ENCODE data around the gene AP5Z1. TPM values are rescaled to one million over a fixed set of nuclear protein-coding genes. Genes with fewer than 3 reads are reported as not detected.

AP5Z1 gene
- total and polyA plus RNA-seq, 2 experiments from 2014 or later = 21.1 to 22.6 TPM

- DNase-seq (ENCODE audit: low read depth in 1 of 2, low spot score in 1 of 2) = no peak
- Histone ChIP-seq H3K4me3 (no peak overlapping the region), H3K4me1 (ENCODE audit: low read depth) (peaks cover 27% of the 10 kb centered on the region), H3K27ac (peak overlapping the region; percentile 100), H3K9me3 (ENCODE audit: low read depth) (no peaks in the 10 kb centered on the region), H3K27me3 (no peaks in the 10 kb centered on the region), H3K36me3 (peaks cover 7% of the 10 kb centered on the region)
- TF ChIP-seq CTCF (IDR thresholded peaks at IDR 0.05; ENCODE audit: low read depth, low read length) = no peak
Measured at GRCh38 chr7:4742852-4743251, 32.6 kb upstream of the AP5Z1 start.

GRCh38 chr7:4744391-4745264 is 30.8 kb upstream of the AP5Z1 start:
- no peaks in the 10 kb centered on the region for H3K9me3 ChIP-seq (ENCODE audit: low read depth)
- no peak for TF ChIP-seq CTCF (IDR thresholded peaks at IDR 0.05; ENCODE audit: low read depth, low read length)
- peaks cover 14% of the 10 kb centered on the region for H3K4me1 ChIP-seq (ENCODE audit: low read depth)
- peak; percentile 98 to 100 for DNase-seq (ENCODE audit: low read depth in 1 of 2, low spot score in 1 of 2)
- H3K27me3 ChIP-seq = no peaks in the 10 kb centered on the region
- H3K27ac ChIP-seq = peak overlapping the region; percentile 100
- H3K4me3 ChIP-seq = no peak overlapping the region
- peaks cover 7% of the 10 kb centered on the region for H3K36me3 ChIP-seq

DNA sequence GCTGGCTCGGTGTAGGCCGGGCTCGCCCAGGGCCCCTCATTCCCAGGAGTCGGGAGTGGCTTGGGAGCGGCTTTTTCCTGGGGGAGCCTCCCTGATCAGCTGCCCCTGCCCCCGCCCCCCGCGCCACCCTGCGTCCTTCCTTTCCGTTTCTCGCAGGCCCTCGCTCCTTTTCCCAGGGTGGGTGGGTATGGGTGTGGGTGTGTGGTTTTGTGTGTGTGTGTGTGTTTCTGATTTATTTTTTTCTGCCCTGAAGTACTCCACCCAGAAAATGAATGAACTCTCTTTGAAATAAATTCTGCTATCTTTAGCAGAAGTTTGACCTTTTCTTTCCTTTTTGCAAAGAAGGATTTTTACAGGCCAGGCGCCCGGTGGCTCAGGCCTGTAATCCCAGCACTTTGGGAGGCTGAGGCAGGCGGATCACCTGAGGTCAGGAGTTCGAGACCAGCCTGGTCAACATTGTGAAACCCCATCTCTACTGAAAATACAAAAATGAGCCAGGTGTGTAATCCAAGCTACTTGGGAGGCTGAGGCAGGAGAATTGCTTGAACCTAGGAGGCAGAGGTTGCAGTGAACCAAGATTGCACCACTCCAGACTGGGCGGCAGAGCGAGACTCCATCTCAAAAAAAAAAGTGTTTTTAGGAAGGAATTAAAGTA is 30.0 kb upstream of the AP5Z1 start:
- no peak for TF ChIP-seq CTCF (IDR thresholded peaks at IDR 0.05; ENCODE audit: low read depth, low read length)
- Histone ChIP-seq H3K36me3 (peaks cover 7% of the 10 kb centered on the region), H3K4me1 (ENCODE audit: low read depth) (peaks cover 11% of the 10 kb centered on the region), H3K27ac (peak overlapping the region; percentile 100), H3K4me3 (no peak overlapping the region), H3K9me3 (ENCODE audit: low read depth) (no peaks in the 10 kb centered on the region), H3K27me3 (no peaks in the 10 kb centered on the region)
- DNase-seq (ENCODE audit: low read depth in 1 of 2, low spot score in 1 of 2) = no peak

- Histone ChIP-seq H3K36me3 (peaks cover 3% of the 10 kb centered on the region), H3K9me3 (ENCODE audit: low read depth) (no peaks in the 10 kb centered on the region), H3K4me1 (ENCODE audit: low read depth) (peaks cover 11% of the 10 kb centered on the region), H3K27me3 (no peaks in the 10 kb centered on the region), H3K4me3 (no peak overlapping the region), H3K27ac (peak overlapping the region; percentile 100)
- no peak for TF ChIP-seq CTCF (IDR thresholded peaks at IDR 0.05; ENCODE audit: low read depth, low read length)
- peak in 1 of 2 donors; percentile 74 for DNase-seq (ENCODE audit: low read depth in 1 of 2, low spot score in 1 of 2)
Measured at GRCh38 chr7:4745971-4746919, 29.2 kb upstream of the AP5Z1 start.

DNA sequence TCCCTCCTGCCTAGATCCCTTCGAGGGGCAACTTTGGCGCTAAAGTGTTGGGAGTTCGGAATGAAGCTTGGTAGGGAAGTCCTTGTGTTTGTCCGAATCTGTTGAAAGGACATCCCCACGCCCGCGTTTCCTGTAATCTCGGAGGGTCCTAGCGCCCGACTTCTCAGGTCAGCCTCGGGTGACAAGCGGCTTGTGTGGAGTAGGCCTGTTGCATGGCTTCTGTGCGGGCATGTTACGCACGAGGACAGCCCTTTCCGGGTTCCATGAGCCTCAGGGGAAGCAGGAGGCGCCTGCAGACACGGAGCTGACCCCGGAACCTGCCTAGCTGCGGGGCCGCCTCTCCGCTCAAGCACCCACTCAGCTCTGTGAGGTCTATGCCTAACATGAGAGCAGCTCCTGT is 28.4 kb upstream of the AP5Z1 start:
- no peaks in the 10 kb centered on the region for H3K9me3 ChIP-seq (ENCODE audit: low read depth)
- no peak for TF ChIP-seq CTCF (IDR thresholded peaks at IDR 0.05; ENCODE audit: low read depth, low read length)
- H3K36me3 ChIP-seq = no peaks in the 10 kb centered on the region
- peak overlapping the region; percentile 58 for H3K27ac ChIP-seq
- DNase-seq (ENCODE audit: low read depth in 1 of 2, low spot score in 1 of 2) = no peak
- H3K4me3 ChIP-seq = no peak overlapping the region
- peaks cover 11% of the 10 kb centered on the region for H3K4me1 ChIP-seq (ENCODE audit: low read depth)
- H3K27me3 ChIP-seq = no peaks in the 10 kb centered on the region
